PFSK-1 (cell line): Measurements from ENCODE around the gene AJM1.

Experiments
- FOXP2 ChIP-seq: optimal IDR thresholded peaks from 2 replicates; pipeline ENCODE3; 2011; ENCODE audit warnings: borderline replicate concordance, control low read depth, inconsistent platforms; ENCODE audit not compliant: insufficient read depth; ENCODE audit errors: extremely low read length, extremely low read depth
- POLR2AphosphoS5 ChIP-seq: IDR thresholded peaks from 2 replicates; pipeline ENCODE4 v1.6.1; 2012; ENCODE audit warnings: low read depth, mild to moderate bottlenecking, control low read depth, low read length, moderate library complexity
- SIN3A ChIP-seq: IDR thresholded peaks from 2 replicates; pipeline ENCODE4 v1.6.1; 2012; ENCODE audit warnings: mild to moderate bottlenecking, low read length, moderate library complexity, borderline replicate concordance; ENCODE audit not compliant: insufficient read depth
- TAF1 ChIP-seq: IDR thresholded peaks from 2 replicates; pipeline ENCODE4 v1.6.1; 2012; ENCODE audit warnings: low read length, control low read depth, borderline replicate concordance; ENCODE audit not compliant: insufficient read depth

DNA sequence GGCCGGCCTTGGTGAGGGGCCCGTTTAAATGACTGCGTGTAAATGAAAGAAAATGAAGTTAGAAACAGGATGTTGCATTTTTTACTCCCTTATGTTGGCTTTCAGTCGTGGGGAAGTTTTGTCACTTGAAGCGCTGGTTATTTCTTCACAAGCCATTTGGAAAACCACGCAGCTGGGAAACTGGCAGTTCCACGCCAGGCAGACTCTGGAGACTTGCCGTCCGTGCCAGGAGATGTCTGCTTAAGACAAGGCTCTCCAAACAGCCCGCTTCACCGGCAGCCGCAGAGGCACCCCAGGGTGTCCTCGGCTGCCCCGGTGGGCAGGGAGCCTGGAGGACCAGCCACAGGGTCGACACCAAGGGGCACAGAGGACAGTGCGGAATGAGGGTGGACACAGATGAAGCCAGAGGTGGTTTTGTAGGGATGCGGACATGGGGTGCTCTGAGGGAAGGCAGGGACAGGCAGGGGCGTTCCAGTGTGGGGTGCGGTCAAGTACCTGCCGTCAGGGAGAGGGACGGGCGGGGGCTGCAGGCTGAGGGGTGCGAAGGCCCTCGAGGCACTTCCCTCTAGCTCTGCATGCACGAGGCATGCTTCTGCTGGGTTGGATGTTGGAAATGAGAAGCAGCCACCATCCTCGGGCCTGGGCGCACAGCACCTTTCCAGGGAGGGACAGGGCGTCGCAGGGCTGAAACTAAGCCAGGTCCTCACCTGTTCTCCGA, 11.1 kb upstream of the AJM1 start:
- TF ChIP-seq POLR2AphosphoS5: no peak
- no peak for TF ChIP-seq FOXP2
- TF ChIP-seq TAF1: no peak
- no peak for TF ChIP-seq SIN3A
